Neural cell (in vitro differentiated cells): ENCODE data around the gene ATG14.

Source experiments
- EP300 ChIP-seq: fragments of 450-650 bp; conservative IDR thresholded peaks from 2 replicates; pipeline ENCODE4 v1.6.1; 2014; ENCODE audit warnings: antibody characterized with exemption, mild to moderate bottlenecking, moderate library complexity; ENCODE audit not compliant: poor library complexity, severe bottlenecking
- EZH2 ChIP-seq: fragments of 200-600, 300-800 bp; shearing (Covaris generic), sonication (generic); IDR thresholded peaks from 2 replicates; pipeline ENCODE4 v1.6.1; 2014; ENCODE audit warnings: antibody characterized with exemption, low read length, borderline replicate concordance, mild to moderate bottlenecking; ENCODE audit not compliant: insufficient read depth, poor library complexity, severe bottlenecking
- MXI1 ChIP-seq: fragments of 450-650 bp; conservative IDR thresholded peaks from 2 replicates; pipeline ENCODE4 v1.6.1; 2014; ENCODE audit warnings: antibody characterized with exemption, mild to moderate bottlenecking; ENCODE audit not compliant: poor library complexity, severe bottlenecking
- POLR2AphosphoS5 ChIP-seq: IDR thresholded peaks from 2 replicates; pipeline ENCODE4 v1.6.1; 2012
- RAD21 ChIP-seq: fragments of 450-650 bp; conservative IDR thresholded peaks from 2 replicates; pipeline ENCODE4 v1.6.1; 2014; ENCODE audit warnings: antibody characterized with exemption, mild to moderate bottlenecking, moderate library complexity
- SMC3 ChIP-seq: fragments of 450-650 bp; conservative IDR thresholded peaks from 2 replicates; pipeline ENCODE4 v1.6.1; 2014; ENCODE audit warnings: antibody characterized with exemption, mild to moderate bottlenecking, moderate library complexity; ENCODE audit not compliant: poor library complexity
- TF ChIP-seq, protein P1 (sequence below): fragments of 450-650 bp; IDR thresholded peaks from 2 replicates; pipeline ENCODE4 v1.5.1; 2014; ENCODE audit warnings: antibody characterized with exemption, mild to moderate bottlenecking, moderate library complexity; ENCODE audit not compliant: poor library complexity, severe bottlenecking

DNA sequence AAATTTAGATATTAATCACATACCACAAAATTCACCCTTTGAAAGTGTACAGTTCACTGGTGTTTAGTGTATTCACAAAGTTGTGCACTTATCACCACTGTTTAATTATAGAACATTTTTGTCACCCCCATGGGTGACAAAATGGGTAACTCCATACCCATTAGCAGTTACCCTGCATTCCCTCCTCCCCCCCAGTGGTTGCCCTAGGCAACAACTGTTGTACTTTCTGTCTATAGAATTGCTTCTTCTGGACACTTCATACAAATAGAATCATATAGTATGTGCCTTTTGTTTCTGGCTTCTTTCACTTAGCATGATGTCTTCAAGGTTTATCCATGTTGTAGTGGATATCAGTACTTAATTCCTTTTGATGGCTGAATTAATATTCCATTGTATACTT is 87.7 kb downstream of the ATG14 start:
- TF ChIP-seq POLR2AphosphoS5 (no peak), SMC3 (no peak), MXI1 (no peak), EZH2 (no peak), RAD21 (no peak), EP300 (no peak)
- TF ChIP-seq, protein P1, sequence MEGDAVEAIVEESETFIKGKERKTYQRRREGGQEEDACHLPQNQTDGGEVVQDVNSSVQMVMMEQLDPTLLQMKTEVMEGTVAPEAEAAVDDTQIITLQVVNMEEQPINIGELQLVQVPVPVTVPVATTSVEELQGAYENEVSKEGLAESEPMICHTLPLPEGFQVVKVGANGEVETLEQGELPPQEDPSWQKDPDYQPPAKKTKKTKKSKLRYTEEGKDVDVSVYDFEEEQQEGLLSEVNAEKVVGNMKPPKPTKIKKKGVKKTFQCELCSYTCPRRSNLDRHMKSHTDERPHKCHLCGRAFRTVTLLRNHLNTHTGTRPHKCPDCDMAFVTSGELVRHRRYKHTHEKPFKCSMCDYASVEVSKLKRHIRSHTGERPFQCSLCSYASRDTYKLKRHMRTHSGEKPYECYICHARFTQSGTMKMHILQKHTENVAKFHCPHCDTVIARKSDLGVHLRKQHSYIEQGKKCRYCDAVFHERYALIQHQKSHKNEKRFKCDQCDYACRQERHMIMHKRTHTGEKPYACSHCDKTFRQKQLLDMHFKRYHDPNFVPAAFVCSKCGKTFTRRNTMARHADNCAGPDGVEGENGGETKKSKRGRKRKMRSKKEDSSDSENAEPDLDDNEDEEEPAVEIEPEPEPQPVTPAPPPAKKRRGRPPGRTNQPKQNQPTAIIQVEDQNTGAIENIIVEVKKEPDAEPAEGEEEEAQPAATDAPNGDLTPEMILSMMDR: no peak
